Hepatocyte (in vitro differentiated cells): ENCODE measurements around the gene RPA3. TPM values are rescaled to one million over a fixed set of nuclear protein-coding genes. Genes with fewer than 3 reads are reported as not detected.

ENCODE experiments used
- DNase-seq: peaks from one replicate; pipeline ENCODE4 v3.0.0-alpha.2; 2016; ENCODE audit warnings: low spot score
- H2AFZ ChIP-seq: fragments of 200-600 bp; sonication (generic); 2 replicates; pipeline ENCODE4 v1.6.0; 2016; ENCODE audit warnings: antibody characterized with exemption, mild to moderate bottlenecking
- H3K27ac ChIP-seq: fragments of 200-600 bp; sonication (generic); 2 replicates; pipeline ENCODE4 v1.5.1; 2016; ENCODE audit warnings: mild to moderate bottlenecking
- H3K27me3 ChIP-seq: fragments of 200-600 bp; sonication (generic); 2 replicates; pipeline ENCODE4 v1.6.1; 2016
- H3K36me3 ChIP-seq: fragments of 200-600 bp; sonication (generic); replicated peaks from 2 replicates; pipeline ENCODE4 v1.5.1; 2016; ENCODE audit warnings: low read depth; ENCODE audit not compliant: insufficient read depth
- H3K4me1 ChIP-seq: fragments of 200-600 bp; sonication (generic); 2 replicates; pipeline ENCODE4 v1.5.1; 2016; ENCODE audit warnings: mild to moderate bottlenecking, moderate library complexity; ENCODE audit not compliant: insufficient read depth
- H3K4me2 ChIP-seq: fragments of 200-600 bp; sonication (generic); 2 replicates; pipeline ENCODE4 v1.6.0; 2016
- H3K4me3 ChIP-seq: fragments of 200-600 bp; sonication (generic); 2 replicates; pipeline ENCODE4 v1.5.1; 2016; ENCODE audit warnings: mild to moderate bottlenecking
- H3K79me2 ChIP-seq: fragments of 200-600 bp; sonication (generic); 2 replicates; pipeline ENCODE4 v1.6.0; 2017; ENCODE audit warnings: mild to moderate bottlenecking
- H3K9me2 ChIP-seq: fragments of 200-600 bp; sonication (generic); replicated peaks from 2 replicates; pipeline ENCODE4 v1.6.0; 2017; ENCODE audit warnings: mild to moderate bottlenecking; ENCODE audit not compliant: insufficient read depth
- H3K9me3 ChIP-seq: fragments of 200-600 bp; sonication (generic); 2 replicates; pipeline ENCODE4 v1.5.1; 2016; ENCODE audit warnings: low read depth, mild to moderate bottlenecking
- H4K20me1 ChIP-seq: fragments of 200-600 bp; sonication (generic); 2 replicates; pipeline ENCODE4 v1.6.0; 2016; ENCODE audit warnings: mild to moderate bottlenecking; ENCODE audit not compliant: insufficient read depth, poor library complexity, severe bottlenecking
- CTCF ChIP-seq: fragments of 200-600 bp; sonication (generic); IDR thresholded peaks from 2 replicates; pipeline ENCODE4 v1.5.1; 2016; ENCODE audit warnings: antibody characterized with exemption, mild to moderate bottlenecking; ENCODE audit not compliant: poor library complexity
- EZH2 ChIP-seq: fragments of 200-600 bp; sonication (generic); IDR thresholded peaks from 2 replicates; pipeline ENCODE4 v1.6.1; 2016; ENCODE audit warnings: antibody characterized with exemption, mild to moderate bottlenecking, borderline replicate concordance
- EZH2phosphoT487 ChIP-seq: fragments of 200-600 bp; sonication (generic); IDR thresholded peaks from one replicate; pipeline ENCODE4 v1.6.1; 2018; ENCODE audit warnings: antibody characterized with exemption, mild to moderate bottlenecking, low read depth, moderate library complexity; ENCODE audit not compliant: unreplicated experiment, severe bottlenecking
- WGBS: methylation state at CpG from one replicate; pipeline ENCODE4 v1.1.6; 2016; ENCODE audit warnings: low lambda C conversion rate; ENCODE audit errors: missing lambda C conversion rate; 5-methylcytosine and 5-hydroxymethylcytosine counted together
- polyA plus RNA-seq: library from polyadenylated mRNA; unstranded; fragments of >200 nt; fragmentation: Nextera tagmentation; extraction: Ambion mirVana; gene quantifications from 2 replicates; pipeline ENCODE4 v1.2.1, GENCODE V29; 2016
- total RNA-seq: library from RNA; depleted of rRNA; stranded (reverse); fragments of >200 nt; gene quantifications from 2 replicates; pipeline ENCODE4 v1.2.3, GENCODE V29; 2014

The RPA3 gene
- total and polyA plus RNA-seq, 2 experiments from 2014 or later: 17.3 to 38.2 TPM

GRCh38 chr7:7630626-7631329 is 87.6 kb downstream of the RPA3 start:
- 100% methylated on average over 1 of the region's 1 CpG for WGBS

GRCh38 chr7:7628476-7628875 is 89.9 kb downstream of the RPA3 start:
- TF ChIP-seq EZH2 (no peak), EZH2phosphoT487 (no peak), CTCF (no peak)
- Histone ChIP-seq H3K36me3 (no peaks in the 10 kb centered on the region), H3K27ac (no peak overlapping the region), H3K9me3 (no peaks in the 10 kb centered on the region), H3K79me2 (no peaks in the 10 kb centered on the region), H3K4me2 (no peak overlapping the region), H4K20me1 (no peaks in the 10 kb centered on the region), H3K4me1 (no peaks in the 10 kb centered on the region), H3K4me3 (no peak overlapping the region), H2AFZ (no peak overlapping the region), H3K9me2 (no peaks in the 10 kb centered on the region), H3K27me3 (no peaks in the 10 kb centered on the region)
- DNase-seq: no peak
- 75% methylated on average over 1 of the region's 1 CpG for WGBS

More at GRCh38 chr7:7630626-7631329, 87.6 kb downstream of the RPA3 start:
- Histone ChIP-seq H3K4me3 (no peak overlapping the region), H3K9me3 (no peaks in the 10 kb centered on the region), H4K20me1 (no peaks in the 10 kb centered on the region), H3K4me2 (no peak overlapping the region), H3K79me2 (no peaks in the 10 kb centered on the region), H3K27me3 (no peaks in the 10 kb centered on the region), H2AFZ (no peak overlapping the region), H3K9me2 (no peaks in the 10 kb centered on the region), H3K27ac (no peak overlapping the region), H3K4me1 (no peaks in the 10 kb centered on the region), H3K36me3 (no peaks in the 10 kb centered on the region)
- TF ChIP-seq EZH2phosphoT487 (no peak), EZH2 (no peak), CTCF (no peak)
- no peak for DNase-seq

GRCh38 chr7:7620644-7621210 is 97.7 kb downstream of the RPA3 start:
- Histone ChIP-seq H3K36me3 (no peaks in the 10 kb centered on the region), H3K9me3 (no peaks in the 10 kb centered on the region), H3K27ac (no peak overlapping the region), H3K4me1 (no peaks in the 10 kb centered on the region), H3K27me3 (no peaks in the 10 kb centered on the region), H3K4me2 (no peak overlapping the region), H4K20me1 (no peaks in the 10 kb centered on the region), H3K79me2 (no peaks in the 10 kb centered on the region), H3K9me2 (no peaks in the 10 kb centered on the region), H3K4me3 (no peak overlapping the region), H2AFZ (no peak overlapping the region)
- TF ChIP-seq EZH2 (no peak), EZH2phosphoT487 (no peak), CTCF (no peak)
- no peak for DNase-seq
